Measurements from ENCODE around the gene HOOK2.

DNA sequence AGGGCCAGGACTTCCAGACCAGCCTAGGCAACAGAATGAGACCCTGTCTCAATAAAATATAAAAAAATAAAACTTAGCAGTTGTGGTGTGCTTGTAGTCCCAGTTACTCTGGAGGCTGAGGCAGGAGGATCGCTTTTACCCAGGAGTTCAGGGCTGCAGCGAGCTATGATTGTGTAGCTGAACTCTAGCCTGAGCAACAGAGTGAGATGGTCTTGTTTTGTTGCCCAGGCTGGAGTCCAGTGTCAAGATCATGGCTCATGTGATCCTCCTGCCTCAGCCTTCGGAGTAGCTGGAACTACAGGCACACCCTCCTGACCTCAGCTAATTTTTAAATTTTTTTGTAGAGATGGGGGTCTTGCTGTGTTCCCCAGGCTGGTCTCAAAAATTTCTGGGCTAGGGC, 11.6 kb upstream of the HOOK2 start:
- TF ChIP-seq SMC3 (IDR thresholded peaks at IDR 0.05; ENCODE audit: low read depth, low read length) (no peak), MXI1 (IDR thresholded peaks at IDR 0.05; ENCODE audit: borderline replicate concordance, low read depth, low read length) (no peak), POLR2A (IDR thresholded peaks at IDR 0.05; ENCODE audit: low read depth, low read length) (no peak), BHLHE40 (IDR thresholded peaks at IDR 0.05; ENCODE audit: low read depth, low read length) (no peak), CEBPB (IDR thresholded peaks at IDR 0.05; ENCODE audit: low read depth, low read length) (no peak), CHD1 (IDR thresholded peaks at IDR 0.05; ENCODE audit: low read depth, low read length) (no peak), RAD21 (IDR thresholded peaks at IDR 0.05; ENCODE audit: low read length) (no peak)
- TF ChIP-seq, protein P1, sequence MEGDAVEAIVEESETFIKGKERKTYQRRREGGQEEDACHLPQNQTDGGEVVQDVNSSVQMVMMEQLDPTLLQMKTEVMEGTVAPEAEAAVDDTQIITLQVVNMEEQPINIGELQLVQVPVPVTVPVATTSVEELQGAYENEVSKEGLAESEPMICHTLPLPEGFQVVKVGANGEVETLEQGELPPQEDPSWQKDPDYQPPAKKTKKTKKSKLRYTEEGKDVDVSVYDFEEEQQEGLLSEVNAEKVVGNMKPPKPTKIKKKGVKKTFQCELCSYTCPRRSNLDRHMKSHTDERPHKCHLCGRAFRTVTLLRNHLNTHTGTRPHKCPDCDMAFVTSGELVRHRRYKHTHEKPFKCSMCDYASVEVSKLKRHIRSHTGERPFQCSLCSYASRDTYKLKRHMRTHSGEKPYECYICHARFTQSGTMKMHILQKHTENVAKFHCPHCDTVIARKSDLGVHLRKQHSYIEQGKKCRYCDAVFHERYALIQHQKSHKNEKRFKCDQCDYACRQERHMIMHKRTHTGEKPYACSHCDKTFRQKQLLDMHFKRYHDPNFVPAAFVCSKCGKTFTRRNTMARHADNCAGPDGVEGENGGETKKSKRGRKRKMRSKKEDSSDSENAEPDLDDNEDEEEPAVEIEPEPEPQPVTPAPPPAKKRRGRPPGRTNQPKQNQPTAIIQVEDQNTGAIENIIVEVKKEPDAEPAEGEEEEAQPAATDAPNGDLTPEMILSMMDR (conservative IDR thresholded peaks at IDR 0.05; ENCODE audit: low read depth, low read length), result no peak
- TF ChIP-seq, protein P2, sequence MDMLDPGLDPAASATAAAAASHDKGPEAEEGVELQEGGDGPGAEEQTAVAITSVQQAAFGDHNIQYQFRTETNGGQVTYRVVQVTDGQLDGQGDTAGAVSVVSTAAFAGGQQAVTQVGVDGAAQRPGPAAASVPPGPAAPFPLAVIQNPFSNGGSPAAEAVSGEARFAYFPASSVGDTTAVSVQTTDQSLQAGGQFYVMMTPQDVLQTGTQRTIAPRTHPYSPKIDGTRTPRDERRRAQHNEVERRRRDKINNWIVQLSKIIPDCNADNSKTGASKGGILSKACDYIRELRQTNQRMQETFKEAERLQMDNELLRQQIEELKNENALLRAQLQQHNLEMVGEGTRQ (IDR thresholded peaks at IDR 0.05; ENCODE audit: low read depth, low read length), result no peak
